HepG2 (cell line): Measurements from ENCODE around the gene CAPZB. TPM values are rescaled to one million over a fixed set of nuclear protein-coding genes. Genes with fewer than 3 reads are reported as not detected.

Experiments used
- ATAC-seq: fragments of 200-7000 bp; cut with Tn5 transposase; 3 replicates; pipeline ENCODE4 v1.9.1; 2020; ENCODE audit warnings: mild to moderate bottlenecking, moderate library complexity
- BruUV-seq: library from RNA; stranded (reverse); fragments of 400-500 nt; replicated peaks from 2 replicates; lab custom pipeline; 2021; lab: Mats Ljungman, UMichigan
- CTCF ChIA-PET: fragments of 300-600 bp; formaldehyde crosslinking; extraction: SDS; loops from one replicate; lab custom pipeline; 2021; ENCODE audit warnings: low total read pairs, inconsistent platforms, low intra/inter-chr PET ratio; lab: Yijun Ruan, JAX
- POLR2A ChIA-PET: fragments of 350-600 bp; sonication (Branson Sonifier 250); formaldehyde crosslinking; loops from one replicate; lab custom pipeline; 2020; ENCODE audit warnings: antibody characterized with exemption, inconsistent platforms; lab: Yijun Ruan, JAX
- DNase-seq: peaks from one replicate; pipeline ENCODE4 v3.0.0-alpha.2; 2015; ENCODE audit warnings: low spot score
- FAIRE-seq: peaks from 3 replicates; lab custom pipeline; 2011; peaks lifted over from hg19 to GRCh38; lab: Jason Lieb, UNC
- H2AFZ ChIP-seq: one replicate; pipeline ENCODE4 v1.6.1; 2011; ENCODE audit warnings: low read length, inconsistent platforms
- H3K27ac ChIP-seq: fragments of 300-600 bp; 3 replicates; pipeline ENCODE4 v1.8.0; 2011; ENCODE audit warnings: mixed run types, mild to moderate bottlenecking, mixed read lengths, low read length, inconsistent platforms; ENCODE audit not compliant: insufficient read depth; ENCODE audit errors: extremely low read length
- H3K27me3 ChIP-seq, 2 experiments: fragments of 200-600 bp in 1 of 2; 2 replicates in 1 of 2; 3 replicates in 1 of 2; pipeline versions ENCODE4 v1.6.0 to v1.8.0; 2011; ENCODE audit warnings: low read length in 2 of 2, mild to moderate bottlenecking in 2 of 2, moderate library complexity in 2 of 2, inconsistent platforms in 1 of 2; ENCODE audit not compliant: insufficient read depth in 2 of 2, control insufficient read depth in 1 of 2
- H3K36me3 ChIP-seq, 2 experiments: fragments of 200-600 bp in 1 of 2; replicated peaks in 1 of 2; 2 replicates in 1 of 2; 3 replicates in 1 of 2; pipeline versions ENCODE4 v1.5.1 to v1.8.0; 2011; ENCODE audit warnings: low read length in 2 of 2, inconsistent platforms in 1 of 2; ENCODE audit not compliant: insufficient read depth in 2 of 2, control insufficient read depth in 1 of 2
- H3K4me1 ChIP-seq: 2 replicates; pipeline ENCODE4 v1.5.1; 2012; ENCODE audit warnings: low read length, inconsistent platforms; ENCODE audit not compliant: insufficient read depth
- H3K4me2 ChIP-seq: 2 replicates; pipeline ENCODE4 v1.6.0; 2011; ENCODE audit warnings: low read depth, low read length, inconsistent platforms
- H3K4me3 ChIP-seq, 3 experiments: fragments of 200-600 bp in 1 of 3; sonication (generic), shearing (Covaris generic) in 1 of 3; replicated peaks in 1 of 3; 2 replicates each; pipeline ENCODE4 v1.5.1; 2011 to 2016; ENCODE audit warnings: low read length in 3 of 3, inconsistent platforms in 2 of 3, low read depth in 2 of 3, mild to moderate bottlenecking in 2 of 3, control low read depth in 1 of 3, mixed read lengths in 1 of 3; ENCODE audit not compliant: insufficient read depth in 1 of 3
- H3K79me2 ChIP-seq: one replicate; pipeline ENCODE4 v1.6.1; 2011; ENCODE audit warnings: low read length, inconsistent platforms; ENCODE audit not compliant: insufficient read depth
- H3K9ac ChIP-seq: 2 replicates; pipeline ENCODE4 v1.6.0; 2011; ENCODE audit warnings: mild to moderate bottlenecking, low read depth, low read length, inconsistent platforms; ENCODE audit not compliant: insufficient read depth
- H3K9me3 ChIP-seq: 2 replicates; pipeline ENCODE4 v1.5.1; 2012; ENCODE audit warnings: mild to moderate bottlenecking, low read length
- H4K20me1 ChIP-seq: 2 replicates; pipeline ENCODE4 v1.6.0; 2011; ENCODE audit warnings: inconsistent platforms, mild to moderate bottlenecking, low read length, moderate library complexity; ENCODE audit not compliant: insufficient read depth
- ARNT2 ChIP-seq: sonication (generic); formaldehyde crosslinking; IDR thresholded peaks from 2 replicates; pipeline ENCODE4 v1.8.0; 2022; ENCODE audit warnings: mild to moderate bottlenecking, low read depth, missing genetic modification reagents, moderate library complexity
- ELF4 ChIP-seq: sonication (generic); formaldehyde crosslinking; IDR thresholded peaks from 2 replicates; pipeline ENCODE4 v1.5.0; 2020; ENCODE audit warnings: missing genetic modification reagents, mild to moderate bottlenecking, moderate library complexity, borderline replicate concordance
- HMG20A ChIP-seq: IDR thresholded peaks from 2 replicates; pipeline ENCODE4 v1.6.1; 2016; ENCODE audit warnings: borderline replicate concordance
- HOXA7 ChIP-seq: sonication (generic); formaldehyde crosslinking; IDR thresholded peaks from 2 replicates; pipeline ENCODE4 v1.8.1; 2022; ENCODE audit warnings: mild to moderate bottlenecking, missing genetic modification reagents, moderate library complexity
- JARID2 ChIP-seq: sonication (generic); formaldehyde crosslinking; IDR thresholded peaks from 2 replicates; pipeline ENCODE4 v1.8.1; 2023; ENCODE audit warnings: missing genetic modification reagents, inconsistent platforms; ENCODE audit not compliant: insufficient replicate concordance
- KMT2A ChIP-seq: sonication (generic); formaldehyde crosslinking; IDR thresholded peaks from 2 replicates; pipeline ENCODE4 v1.4.0; 2020; ENCODE audit warnings: missing genetic modification reagents
- MXD4 ChIP-seq: IDR thresholded peaks from 2 replicates; pipeline ENCODE4 v1.6.1; 2016; ENCODE audit warnings: mild to moderate bottlenecking, missing biosample characterization, missing genetic modification reagents
- MYNN ChIP-seq: sonication (generic); formaldehyde crosslinking; IDR thresholded peaks from 2 replicates; pipeline ENCODE4 v1.4.0; 2020; ENCODE audit warnings: mild to moderate bottlenecking, low read depth, missing genetic modification reagents
- NFKB2 ChIP-seq: sonication (generic); formaldehyde crosslinking; IDR thresholded peaks from 2 replicates; pipeline ENCODE4 v1.4.0; 2020; ENCODE audit warnings: missing genetic modification reagents, borderline replicate concordance
- NFYB ChIP-seq: sonication (generic); formaldehyde crosslinking; IDR thresholded peaks from 2 replicates; pipeline ENCODE4 v1.4.0; 2020; ENCODE audit warnings: missing genetic modification reagents
- NR2F1 ChIP-seq, 2 experiments: fragments of 450-650 bp in 1 of 2; formaldehyde crosslinking in 1 of 2; IDR thresholded peaks; 2 replicates each; pipeline versions ENCODE4 v1.5.0 to v1.6.1; 2016 to 2020; ENCODE audit warnings: mild to moderate bottlenecking in 1 of 2, missing compliant biosample characterization in 1 of 2, missing genetic modification reagents in 1 of 2, moderate library complexity in 1 of 2
- PAX8 ChIP-seq: sonication (generic); formaldehyde crosslinking; IDR thresholded peaks from 2 replicates; pipeline ENCODE4 v1.8.0; 2022; ENCODE audit warnings: mild to moderate bottlenecking, missing genetic modification reagents, borderline replicate concordance
- PHF21A ChIP-seq: sonication (generic); formaldehyde crosslinking; IDR thresholded peaks from 2 replicates; pipeline ENCODE4 v1.5.0; 2020; ENCODE audit warnings: mild to moderate bottlenecking, missing genetic modification reagents
- PLRG1 ChIP-seq: fragments of 450-650 bp; conservative IDR thresholded peaks from 2 replicates; pipeline ENCODE4 v1.6.1; 2016
- POLR2AphosphoS2 ChIP-seq: IDR thresholded peaks from 2 replicates; pipeline ENCODE4 v1.6.1; 2011; ENCODE audit warnings: low read depth, low read length, improper control_type of control experiment
- SP5 ChIP-seq: IDR thresholded peaks from 2 replicates; pipeline ENCODE4 v1.6.1; 2016; ENCODE audit warnings: low read depth, borderline replicate concordance
- TMF1 ChIP-seq: sonication (generic); formaldehyde crosslinking; IDR thresholded peaks from 2 replicates; pipeline ENCODE4 v1.8.1; 2022; ENCODE audit warnings: low read depth, missing genetic modification reagents
- ZNF24 ChIP-seq: fragments of 450-650 bp; IDR thresholded peaks from 2 replicates; pipeline ENCODE4 v1.6.1; 2017; ENCODE audit warnings: antibody characterized with exemption, mild to moderate bottlenecking
- ZNF567 ChIP-seq: sonication (generic); formaldehyde crosslinking; IDR thresholded peaks from 2 replicates; pipeline ENCODE4 v1.8.1; 2023; ENCODE audit warnings: mild to moderate bottlenecking, missing genetic modification reagents, borderline replicate concordance
- ZNF616 ChIP-seq: sonication (generic); formaldehyde crosslinking; IDR thresholded peaks from 2 replicates; pipeline ENCODE4 v1.5.0; 2020; ENCODE audit warnings: low read depth, mild to moderate bottlenecking, missing genetic modification reagents
- ZNF879 ChIP-seq: sonication (generic); formaldehyde crosslinking; IDR thresholded peaks from 2 replicates; pipeline ENCODE4 v1.8.1; 2023; ENCODE audit warnings: missing genetic modification reagents
- WGBS: methylation state at CpG from one replicate; pipeline ENCODE4 v1.1.6; 2017; ENCODE audit warnings: low lambda C conversion rate; 5-methylcytosine and 5-hydroxymethylcytosine counted together
- in situ Hi-C: cut with HindIII; loops from 2 replicates; pipeline ENCODE4 v1.10.0; 2017; ENCODE audit warnings: low pct_unique_long_range_greater_than_20kb; ENCODE audit not compliant: extremely low pct_ligation_motif_present
- intact Hi-C: fragments of 100-400 bp; cut with micrococcal nuclease; formaldehyde crosslinking; loops from one replicate; pipeline ENCODE4 v1.10.0; 2022; ENCODE audit not compliant: unreplicated experiment
- polyA plus RNA-seq, 8 experiments: library from polyadenylated mRNA; depleted of rRNA in 3 of 8; stranded (reverse) in 7 of 8; unstranded in 1 of 8; fragments of >200 nt; fragmentation: Illumina TruSeq in 4 of 8; extraction: Trizol in 4 of 8; gene quantifications; 2 replicates each; pipeline versions ENCODE4 v1.2.1 to v1.2.3, GENCODE V29; 2011 to 2016; ENCODE audit warnings: low read depth in 4 of 8, missing spikeins in 1 of 8, mixed read lengths in 1 of 8; ENCODE audit not compliant: insufficient read depth in 1 of 8
- total RNA-seq, 5 experiments: library from RNA; depleted of rRNA; stranded (reverse); fragments of >200 nt; fragmentation: Illumina TruSeq; extraction: Trizol; gene quantifications; 2 replicates each; pipeline ENCODE4 v1.2.3, GENCODE V29; 2016; ENCODE audit warnings: low read depth in 1 of 5
- TF ChIP-seq, protein P1 (sequence below): sonication (generic); formaldehyde crosslinking; IDR thresholded peaks from 2 replicates; pipeline ENCODE4 v1.5.0; 2020; ENCODE audit warnings: missing genetic modification reagents
- TF ChIP-seq, protein P2 (sequence below): fragments of 450-650 bp; IDR thresholded peaks from 2 replicates; pipeline ENCODE4 v1.6.1; 2017

CAPZB gene
- total and polyA plus RNA-seq, 2 of the 13 experiments (the other 11 are each of a cell fraction or from before 2014, with no cell fraction given), result 58.9 to 76.9 TPM

DNA sequence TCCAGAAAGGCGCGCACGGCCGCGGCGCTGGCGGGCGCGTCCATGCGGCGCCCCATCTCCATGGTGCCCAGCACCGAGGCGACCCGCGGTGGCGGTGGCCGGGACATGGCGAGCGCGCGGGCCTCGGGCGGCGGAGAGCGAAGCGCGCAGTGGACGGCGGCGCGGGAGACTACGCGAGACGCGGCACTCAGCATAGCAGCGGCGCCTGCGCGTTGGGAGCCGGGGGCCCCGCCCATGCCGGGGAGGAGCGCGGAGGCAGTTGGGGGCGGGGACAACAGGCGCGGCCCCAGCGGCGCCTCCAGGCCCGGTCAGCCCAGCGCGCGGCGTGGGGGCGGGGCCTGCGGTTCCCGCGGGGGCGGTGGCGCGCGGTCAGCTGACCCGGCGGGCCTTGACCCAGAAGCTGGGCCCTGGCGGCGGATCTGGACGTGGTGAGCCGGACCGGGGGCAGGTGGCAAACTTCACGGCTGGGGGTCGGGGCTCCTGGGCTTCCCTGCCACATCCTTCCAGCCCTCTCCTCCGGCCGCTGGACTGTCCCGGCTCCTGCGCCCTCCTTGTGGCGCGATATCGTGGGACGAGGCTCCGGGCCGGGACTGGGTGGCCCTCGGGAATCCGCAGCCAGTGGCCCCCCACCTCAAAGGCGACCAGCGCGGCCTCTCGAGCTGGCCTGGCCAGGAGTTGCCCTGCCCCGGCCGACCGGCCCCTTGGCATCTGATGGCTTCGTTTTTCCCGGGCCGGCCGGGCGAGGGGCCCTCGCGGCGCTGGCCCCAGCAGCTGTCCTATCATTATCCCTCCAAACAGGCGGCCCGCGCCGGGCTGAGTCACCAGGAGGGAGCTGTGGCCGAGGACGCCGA is 173.2 kb downstream of the CAPZB start, which contains the start of the genes AKR7A2 and SLC66A1:
AKR7A2 (minus strand) TSS at position 214 of the 851 bp plus-strand sequence; CDS start at position 194, 20 bp downstream.
SLC66A1 (plus strand) TSS at position 396 of the 851 bp plus-strand sequence. CDS start 5,352 bp downstream, outside the sequence.
- ChIA-PET CTCF (no interaction called here), POLR2A (interaction anchor here (0.5 to 4.7 kb wide), 19 partner anchors 11 to 342 kb away, joined by 3 to 21 read pairs (median 3); partner anchors contain the start of genes EMC1 and MRTO4)
- 0% methylated on average over 10 of the region's 105 CpGs for WGBS
- Histone ChIP-seq H3K4me2 (peak within 1 kb of the TSS; percentile 98), H3K27ac (peak within 1 kb of the TSS; percentile 83), H4K20me1 (no peaks in the 10 kb centered on the region; the same call in 1 of the 2 replicates), H3K4me3 (peak within 1 kb of the TSS; percentile 85 to 95 (median 93)), H3K4me1 (peaks cover 67% of the 10 kb centered on the region), H3K27me3 (no peaks in the 10 kb centered on the region; a peak in 1 of 5 replicates), H3K36me3 (peaks cover 8 to 23% of the 10 kb centered on the region in 2 experiments; a peak in 3 of 5 replicates), H3K79me2 (peaks cover 27% of the 10 kb centered on the region), H2AFZ (no peak within 1 kb of the TSS), H3K9ac (peak within 1 kb of the TSS; percentile 97), H3K9me3 (no peaks in the 10 kb centered on the region)
- intact Hi-C loops (loop anchor here (2.0 kb wide), 1 partner anchor 59 kb away; no protein-coding TSS in a partner anchor), in situ Hi-C loops (no loop called here)
- no peak for FAIRE-seq
- BruUV-seq, result no TSS peak
- ATAC-seq, result peak; percentile 86
- DNase-seq, result peak; percentile 82
- 0 out of 2 replicates have a peak, but pooled peaks have one; percentile 60 for TF ChIP-seq PAX8 (CRISPR knock-in tag)
- TF ChIP-seq NFKB2 (CRISPR knock-in tag), result peak; percentile 41; the same call in 1 of the 2 replicates
- TF ChIP-seq TMF1 (CRISPR knock-in tag), result 0 out of 2 replicates have a peak, but pooled peaks have one; percentile 76
- TF ChIP-seq JARID2 (CRISPR knock-in tag), result peak; percentile 54
- TF ChIP-seq ELF4 (CRISPR knock-in tag), result no peak
- TF ChIP-seq ZNF567 (CRISPR knock-in tag), result no peak
- TF ChIP-seq MXD4 (CRISPR knock-in tag), result peak; percentile 53; the same call in 1 of the 2 replicates
- TF ChIP-seq PLRG1, result no peak
- 0 out of 4 replicates have a peak, but pooled peaks of 1 of the 2 experiments have one; percentile 52 for TF ChIP-seq NR2F1 (CRISPR knock-in tag; IDR thresholded peaks at IDR 0.05)
- no peak for TF ChIP-seq ZNF24
- peak; percentile 79; the same call in 1 of the 2 replicates for TF ChIP-seq ZNF879
- peak; percentile 95 for TF ChIP-seq ARNT2 (CRISPR knock-in tag)
- 0 out of 2 replicates have a peak, but pooled peaks have one; percentile 15 for TF ChIP-seq KMT2A
- no peak for TF ChIP-seq MYNN (CRISPR knock-in tag)
- TF ChIP-seq POLR2AphosphoS2, result no peak
- TF ChIP-seq SP5, result peak; percentile 27; the same call in 1 of the 2 replicates
- 0 out of 2 replicates have a peak, but pooled peaks have one; percentile 63 for TF ChIP-seq ZNF616
- peak; percentile 50; the same call in 1 of the 2 replicates for TF ChIP-seq PHF21A (CRISPR knock-in tag)
- TF ChIP-seq, protein P1, sequence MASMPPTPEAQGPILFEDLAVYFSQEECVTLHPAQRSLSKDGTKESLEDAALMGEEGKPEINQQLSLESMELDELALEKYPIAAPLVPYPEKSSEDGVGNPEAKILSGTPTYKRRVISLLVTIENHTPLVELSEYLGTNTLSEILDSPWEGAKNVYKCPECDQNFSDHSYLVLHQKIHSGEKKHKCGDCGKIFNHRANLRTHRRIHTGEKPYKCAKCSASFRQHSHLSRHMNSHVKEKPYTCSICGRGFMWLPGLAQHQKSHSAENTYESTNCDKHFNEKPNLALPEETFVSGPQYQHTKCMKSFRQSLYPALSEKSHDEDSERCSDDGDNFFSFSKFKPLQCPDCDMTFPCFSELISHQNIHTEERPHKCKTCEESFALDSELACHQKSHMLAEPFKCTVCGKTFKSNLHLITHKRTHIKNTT (CRISPR knock-in tag), result no peak
- TF ChIP-seq HOXA7, result no peak
- TF ChIP-seq HMG20A, result 0 out of 2 replicates have a peak, but pooled peaks have one; percentile 36
- TF ChIP-seq NFYB (CRISPR knock-in tag), result no peak
- TF ChIP-seq, protein P2, sequence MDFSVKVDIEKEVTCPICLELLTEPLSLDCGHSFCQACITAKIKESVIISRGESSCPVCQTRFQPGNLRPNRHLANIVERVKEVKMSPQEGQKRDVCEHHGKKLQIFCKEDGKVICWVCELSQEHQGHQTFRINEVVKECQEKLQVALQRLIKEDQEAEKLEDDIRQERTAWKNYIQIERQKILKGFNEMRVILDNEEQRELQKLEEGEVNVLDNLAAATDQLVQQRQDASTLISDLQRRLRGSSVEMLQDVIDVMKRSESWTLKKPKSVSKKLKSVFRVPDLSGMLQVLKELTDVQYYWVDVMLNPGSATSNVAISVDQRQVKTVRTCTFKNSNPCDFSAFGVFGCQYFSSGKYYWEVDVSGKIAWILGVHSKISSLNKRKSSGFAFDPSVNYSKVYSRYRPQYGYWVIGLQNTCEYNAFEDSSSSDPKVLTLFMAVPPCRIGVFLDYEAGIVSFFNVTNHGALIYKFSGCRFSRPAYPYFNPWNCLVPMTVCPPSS, result no peak
